ENCODE measurements around the gene LPIN1. TPM values are rescaled to one million over a fixed set of nuclear protein-coding genes. Genes with fewer than 3 reads are reported as not detected.

LPIN1 gene
- total and polyA plus RNA-seq, 8 donors = 7.3 to 152 (median 18.2) TPM

- no peak for TF ChIP-seq EP300 (IDR thresholded peaks at IDR 0.05)
- no peak for TF ChIP-seq POLR2AphosphoS5 (IDR thresholded peaks at IDR 0.05)
- no peak for TF ChIP-seq POLR2A (IDR thresholded peaks at IDR 0.05)
- no peak for TF ChIP-seq CTCF (IDR thresholded peaks at IDR 0.05)
- H3K4me3 ChIP-seq = no peak overlapping the region
- no peak for DNase-seq
- H3K9me3 ChIP-seq = no peaks in the 10 kb centered on the region
- peaks cover 28 to 83% (median 67%) of the 10 kb centered on the region in 4 donors for H3K36me3 ChIP-seq
- intact Hi-C loops (cut with DNase I; ENCODE audit: low total_unique reads) = no loop called here
- H3K27me3 ChIP-seq = no peaks in the 10 kb centered on the region
- 84 to 92% (median 90%) methylated on average over 7 of the region's 7 CpGs for WGBS, 5 donors
- H3K27ac ChIP-seq = no peak overlapping the region
- H3K4me1 ChIP-seq = peaks cover 4 to 17% (median 10%) of the 10 kb centered on the region in 4 donors
Measured at GRCh38 chr2:11767779-11768178, 21.3 kb downstream of the LPIN1 start.

- Histone ChIP-seq H3K27ac (no peak overlapping the region), H3K4me1 (peaks cover 4 to 13% (median 10%) of the 10 kb centered on the region in 4 donors), H3K4me3 (no peak overlapping the region), H3K27me3 (no peaks in the 10 kb centered on the region), H3K36me3 (peaks cover 31 to 87% (median 78%) of the 10 kb centered on the region in 4 donors), H3K9me3 (no peaks in the 10 kb centered on the region)
- 59 to 82% (median 80%) methylated on average over 3 of the region's 3 CpGs for WGBS, 5 donors
- no peak for TF ChIP-seq POLR2A (IDR thresholded peaks at IDR 0.05)
- no peak for DNase-seq
- intact Hi-C loops (cut with DNase I; ENCODE audit: low total_unique reads) = no loop called here
Measured at GRCh38 chr2:11768946-11769345, 22.5 kb downstream of the LPIN1 start.

- WGBS, 5 donors = 65 to 84% (median 76%) methylated on average over 3 of the region's 3 CpGs
- Histone ChIP-seq H3K9me3 (no peaks in the 10 kb centered on the region), H3K27me3 (no peaks in the 10 kb centered on the region), H3K27ac (no peak overlapping the region), H3K4me1 (peaks cover 0 to 12% (median 4%) of the 10 kb centered on the region in 4 donors), H3K4me3 (no peak overlapping the region), H3K36me3 (peaks cover 37 to 93% (median 84%) of the 10 kb centered on the region in 4 donors)
- TF ChIP-seq CTCF (IDR thresholded peaks at IDR 0.05) = no peak
- no peak for TF ChIP-seq EP300 (IDR thresholded peaks at IDR 0.05)
- no peak for TF ChIP-seq POLR2A (IDR thresholded peaks at IDR 0.05)
- no peak for TF ChIP-seq POLR2AphosphoS5 (IDR thresholded peaks at IDR 0.05)
- DNase-seq = no peak
- intact Hi-C loops (cut with DNase I; ENCODE audit: low total_unique reads) = no loop called here
Measured at GRCh38 chr2:11769516-11769915, 23.1 kb downstream of the LPIN1 start.

GRCh38 chr2:11770531-11771188 is 24.2 kb downstream of the LPIN1 start:
- WGBS, 5 donors = 79 to 88% (median 82%) methylated on average over 6 of the region's 6 CpGs
- intact Hi-C loops (cut with DNase I; ENCODE audit: low total_unique reads) = no loop called here
- H3K4me3 ChIP-seq = no peak overlapping the region
- no peak for DNase-seq
- H3K36me3 ChIP-seq = peaks cover 37 to 99% (median 86%) of the 10 kb centered on the region in 4 donors
- TF ChIP-seq EP300 (IDR thresholded peaks at IDR 0.05) (no peak), CTCF (IDR thresholded peaks at IDR 0.05) (no peak), POLR2A (IDR thresholded peaks at IDR 0.05) (no peak), POLR2AphosphoS5 (IDR thresholded peaks at IDR 0.05) (no peak)
- H3K9me3 ChIP-seq = no peaks in the 10 kb centered on the region
- H3K27ac ChIP-seq = no peak overlapping the region
- H3K4me1 ChIP-seq = peaks cover 0 to 10% (median 0%) of the 10 kb centered on the region in 4 donors
- no peaks in the 10 kb centered on the region for H3K27me3 ChIP-seq

GRCh38 chr2:11771971-11772615 is 25.7 kb downstream of the LPIN1 start:
- Histone ChIP-seq H3K36me3 (peaks cover 26 to 91% (median 73%) of the 10 kb centered on the region in 4 donors), H3K4me1 (peaks cover 0 to 17% (median 3%) of the 10 kb centered on the region in 4 donors), H3K27me3 (no peaks in the 10 kb centered on the region), H3K4me3 (no peak overlapping the region), H3K27ac (no peak overlapping the region), H3K9me3 (no peaks in the 10 kb centered on the region)
- DNase-seq = no peak
- intact Hi-C loops (cut with DNase I; ENCODE audit: low total_unique reads) = no loop called here
- TF ChIP-seq CTCF (IDR thresholded peaks at IDR 0.05) (no peak), EP300 (IDR thresholded peaks at IDR 0.05) (no peak), POLR2A (IDR thresholded peaks at IDR 0.05) (no peak), POLR2AphosphoS5 (IDR thresholded peaks at IDR 0.05) (no peak)
- WGBS, 5 donors = 82 to 89% (median 84%) methylated on average over 8 of the region's 8 CpGs
